SH-SY5Y (cell line): Measurements from ENCODE around the gene MSH5.

ENCODE experiments used
- GATA2 ChIP-seq: IDR thresholded peaks from 2 replicates; pipeline ENCODE4 v1.6.1; 2011; ENCODE audit warnings: mild to moderate bottlenecking, low read depth, low read length
- GATA3 ChIP-seq: IDR thresholded peaks from 2 replicates; pipeline ENCODE4 v1.6.1; 2011; ENCODE audit warnings: low read depth, mild to moderate bottlenecking, low read length, moderate library complexity

GRCh38 chr6:31781244-31782125 lies 41.7 kb downstream of the MSH5 start:
- TF ChIP-seq GATA2 (no peak), GATA3 (no peak)
